Activated naive CD8-positive, alpha-beta T cell treated with anti-CD3 and anti-CD28 coated beads for 36 hours (primary cell): ENCODE results near the gene EXD1. TPM values are rescaled to one million over a fixed set of nuclear protein-coding genes. Genes with fewer than 3 reads are reported as not detected.
"Not testable (repeated sequence)": the region's sequence is repeated elsewhere in the genome, so short reads cannot be mapped to it uniquely, and the experiment has no call there.

Experiments
- DNase-seq: peaks from one replicate; pipeline ENCODE4 v3.0.0; 2021
- H3K27ac Mint-ChIP-seq: one replicate; pipeline ENCODE4 v1.8.0; 2022; ENCODE audit warnings: mild to moderate bottlenecking, moderate library complexity, mixed read lengths
- H3K27me3 Mint-ChIP-seq: one replicate; pipeline ENCODE4 v1.8.0; 2022; ENCODE audit warnings: mild to moderate bottlenecking, mixed read lengths
- H3K36me3 Mint-ChIP-seq: one replicate; pipeline ENCODE4 v1.8.0; 2021; ENCODE audit warnings: mild to moderate bottlenecking, mixed read lengths
- H3K4me1 Mint-ChIP-seq: one replicate; pipeline ENCODE4 v1.8.0; 2021; ENCODE audit warnings: mixed read lengths
- H3K4me3 Mint-ChIP-seq: one replicate; pipeline ENCODE4 v1.8.0; 2022; ENCODE audit warnings: mild to moderate bottlenecking, moderate library complexity, mixed read lengths
- H3K9me3 Mint-ChIP-seq: one replicate; pipeline ENCODE4 v1.8.0; 2022; ENCODE audit warnings: mixed read lengths
- total RNA-seq, 2 experiments: library from RNA; stranded (reverse); gene quantifications; one replicate each; pipeline ENCODE4 v1.2.3, GENCODE V29; 2021

Gene EXD1
- total RNA-seq, 2 experiments from 2014 or later: not detected

DNA sequence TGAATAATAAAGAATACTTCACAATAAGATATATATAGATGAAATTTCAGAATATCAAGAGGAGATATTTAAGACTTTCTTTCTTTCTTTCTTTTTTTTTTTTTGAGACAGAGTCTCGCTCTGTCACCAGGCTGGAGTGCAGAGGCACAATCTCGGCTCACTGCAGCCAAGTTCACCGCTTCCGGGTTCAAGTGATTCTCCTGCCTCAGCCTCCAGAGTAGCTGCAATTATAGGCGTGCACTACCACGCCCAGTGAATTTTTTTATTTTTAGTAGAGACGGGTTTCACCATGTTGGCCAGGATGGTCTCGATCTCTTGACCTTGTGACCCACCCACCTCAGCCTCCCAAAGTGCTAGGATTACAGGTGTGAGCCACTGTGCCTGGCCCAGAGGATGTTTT, 20.2 kb upstream of the EXD1 start:
- not testable (repeated sequence) for H3K4me3 Mint-ChIP-seq, H3K27ac Mint-ChIP-seq

DNA sequence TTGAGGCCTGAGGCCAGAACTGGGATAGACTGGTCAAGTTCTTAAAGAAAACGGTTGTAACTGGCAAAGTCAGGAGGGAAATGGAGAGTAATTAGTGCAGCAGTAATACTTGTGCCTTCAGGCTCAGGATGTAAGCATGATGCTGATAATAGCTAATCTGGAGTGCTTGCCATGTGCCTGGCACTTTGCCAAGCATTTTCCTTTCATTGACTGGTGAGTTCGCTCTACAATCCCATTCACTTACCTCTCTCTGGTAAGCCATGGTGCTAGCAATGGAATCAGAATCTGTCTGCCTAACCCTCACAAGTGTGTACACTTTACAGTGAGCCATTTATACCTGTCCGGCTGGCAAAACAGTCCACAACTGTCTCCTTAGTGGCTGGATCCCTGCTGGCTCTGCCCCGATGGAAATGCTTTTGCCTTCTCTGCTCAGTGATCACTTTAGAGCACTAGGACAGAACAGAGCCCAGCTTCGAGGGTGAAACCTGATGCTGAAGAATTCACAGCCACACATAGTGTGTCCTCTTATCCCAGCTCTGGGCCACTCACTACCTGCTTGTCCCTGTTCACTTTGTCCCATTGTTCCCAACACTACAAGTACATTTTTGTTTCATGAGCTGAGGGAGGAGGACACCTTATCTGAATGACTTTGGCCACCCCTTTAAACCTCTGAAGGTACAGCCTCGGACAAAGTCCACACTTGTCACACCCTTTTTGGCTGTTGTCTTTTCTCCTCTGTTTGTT, 10.8 kb upstream of the EXD1 start:
- H3K27ac Mint-ChIP-seq: no peak overlapping the region
- H3K4me3 Mint-ChIP-seq: no peak overlapping the region
- peaks cover 2% of the 10 kb centered on the region for H3K4me1 Mint-ChIP-seq
- no peaks in the 10 kb centered on the region for H3K27me3 Mint-ChIP-seq
- no peak for DNase-seq
- no peaks in the 10 kb centered on the region for H3K9me3 Mint-ChIP-seq
- no peaks in the 10 kb centered on the region for H3K36me3 Mint-ChIP-seq

More for the DNA sequence above, 20.2 kb upstream of the EXD1 start:
- H3K27me3 Mint-ChIP-seq, H3K4me1 Mint-ChIP-seq, H3K9me3 Mint-ChIP-seq, H3K36me3 Mint-ChIP-seq, DNase-seq: not testable (repeated sequence)

DNA sequence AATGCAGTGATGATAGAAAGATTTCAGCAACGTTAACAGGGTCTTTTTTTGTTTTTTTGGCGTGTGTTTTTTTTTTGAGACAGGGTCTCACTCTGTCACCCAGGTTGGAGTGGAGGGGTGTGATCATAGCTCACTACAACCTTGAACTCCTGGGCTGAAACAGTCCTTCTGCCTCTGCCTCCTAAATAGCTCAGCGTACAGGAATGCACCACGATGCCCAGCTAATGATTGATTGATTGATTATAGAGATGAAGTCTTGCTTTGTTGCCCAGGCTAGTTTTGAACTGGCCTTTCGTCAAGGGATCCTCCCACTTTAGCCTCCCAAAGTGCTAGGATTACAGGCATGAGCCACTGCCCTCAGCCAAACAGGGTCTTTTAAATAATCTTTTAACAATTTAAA, 7.5 kb upstream of the EXD1 start:
- Mint-ChIP-seq H3K27ac (peak overlapping the region; percentile 30), H3K36me3 (no peaks in the 10 kb centered on the region), H3K27me3 (no peaks in the 10 kb centered on the region), H3K4me3 (no peak overlapping the region), H3K4me1 (peaks cover 3% of the 10 kb centered on the region), H3K9me3 (no peaks in the 10 kb centered on the region)
- no peak for DNase-seq

DNA sequence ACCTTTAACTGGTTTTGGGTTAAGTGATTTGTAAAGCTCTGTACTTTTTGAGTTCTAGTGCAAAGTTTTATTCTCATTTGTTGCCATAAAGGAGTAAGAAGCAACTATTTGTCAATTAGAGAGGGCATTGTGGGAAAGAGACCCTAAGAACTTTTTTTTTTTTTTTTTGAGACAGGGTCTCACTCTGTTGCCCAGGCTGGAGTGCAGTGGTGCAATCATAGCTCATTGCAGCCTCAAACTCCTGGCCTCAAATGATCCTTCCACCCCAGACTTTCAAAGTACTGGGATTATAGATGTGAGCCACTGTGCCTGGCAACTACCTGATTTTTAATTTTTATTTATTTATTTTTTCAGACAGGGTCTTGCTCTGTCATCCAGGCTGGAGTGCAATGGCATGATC, 5.4 kb upstream of the EXD1 start:
- peaks cover 18% of the 10 kb centered on the region for H3K4me1 Mint-ChIP-seq
- H3K27me3 Mint-ChIP-seq: no peaks in the 10 kb centered on the region
- no peak overlapping the region for H3K4me3 Mint-ChIP-seq
- no peaks in the 10 kb centered on the region for H3K36me3 Mint-ChIP-seq
- no peak overlapping the region for H3K27ac Mint-ChIP-seq
- no peak for DNase-seq
- no peaks in the 10 kb centered on the region for H3K9me3 Mint-ChIP-seq

DNA sequence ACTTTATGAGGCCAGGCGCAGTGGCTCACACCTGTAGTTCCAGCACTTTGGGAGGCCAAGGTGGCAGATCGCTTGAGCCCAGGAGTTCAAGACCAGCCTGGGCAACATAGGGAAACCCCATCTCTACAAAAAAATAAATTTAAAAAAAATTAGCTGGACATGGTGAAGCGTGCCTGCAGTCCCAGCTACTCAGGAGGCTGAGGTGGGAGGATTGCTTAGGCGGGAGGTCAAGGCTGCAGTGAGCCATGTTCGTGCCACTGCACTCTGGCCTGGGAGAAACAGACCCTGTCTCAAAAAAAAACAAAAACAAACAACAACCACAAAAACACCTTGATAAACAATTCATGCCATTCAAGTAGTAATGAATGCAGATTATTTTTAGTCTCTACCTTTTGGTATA, 4.7 kb upstream of the EXD1 start:
- H3K9me3 Mint-ChIP-seq, H3K27ac Mint-ChIP-seq, H3K4me3 Mint-ChIP-seq, DNase-seq, H3K27me3 Mint-ChIP-seq, H3K36me3 Mint-ChIP-seq: not testable (repeated sequence)
- H3K4me1 Mint-ChIP-seq: peaks cover 23% of the 10 kb centered on the region

DNA sequence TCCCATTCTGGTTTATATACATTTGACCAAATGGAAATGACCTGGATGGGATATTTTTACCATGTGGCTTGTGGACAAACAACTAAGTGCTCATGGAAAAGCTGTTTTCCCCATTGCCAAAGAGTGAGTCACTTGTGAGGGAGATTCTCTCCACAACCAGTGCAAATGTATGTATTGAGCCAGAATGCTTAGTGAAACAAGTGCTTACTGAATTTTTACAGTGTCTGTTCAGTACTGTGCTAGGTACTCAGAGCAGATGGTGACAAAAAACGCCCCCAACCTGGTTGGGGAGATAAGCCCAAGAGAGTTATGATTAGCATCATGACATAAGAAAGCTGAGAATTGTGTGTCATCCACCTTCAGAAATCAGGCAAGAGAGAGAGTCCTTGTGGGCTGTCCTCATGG, 2.8 kb upstream of the EXD1 start:
- H3K9me3 Mint-ChIP-seq: no peaks in the 10 kb centered on the region
- no peaks in the 10 kb centered on the region for H3K36me3 Mint-ChIP-seq
- H3K27ac Mint-ChIP-seq: no peak overlapping the region
- H3K27me3 Mint-ChIP-seq: no peaks in the 10 kb centered on the region
- H3K4me1 Mint-ChIP-seq: peaks cover 23% of the 10 kb centered on the region
- H3K4me3 Mint-ChIP-seq: no peak overlapping the region
- no peak for DNase-seq

DNA sequence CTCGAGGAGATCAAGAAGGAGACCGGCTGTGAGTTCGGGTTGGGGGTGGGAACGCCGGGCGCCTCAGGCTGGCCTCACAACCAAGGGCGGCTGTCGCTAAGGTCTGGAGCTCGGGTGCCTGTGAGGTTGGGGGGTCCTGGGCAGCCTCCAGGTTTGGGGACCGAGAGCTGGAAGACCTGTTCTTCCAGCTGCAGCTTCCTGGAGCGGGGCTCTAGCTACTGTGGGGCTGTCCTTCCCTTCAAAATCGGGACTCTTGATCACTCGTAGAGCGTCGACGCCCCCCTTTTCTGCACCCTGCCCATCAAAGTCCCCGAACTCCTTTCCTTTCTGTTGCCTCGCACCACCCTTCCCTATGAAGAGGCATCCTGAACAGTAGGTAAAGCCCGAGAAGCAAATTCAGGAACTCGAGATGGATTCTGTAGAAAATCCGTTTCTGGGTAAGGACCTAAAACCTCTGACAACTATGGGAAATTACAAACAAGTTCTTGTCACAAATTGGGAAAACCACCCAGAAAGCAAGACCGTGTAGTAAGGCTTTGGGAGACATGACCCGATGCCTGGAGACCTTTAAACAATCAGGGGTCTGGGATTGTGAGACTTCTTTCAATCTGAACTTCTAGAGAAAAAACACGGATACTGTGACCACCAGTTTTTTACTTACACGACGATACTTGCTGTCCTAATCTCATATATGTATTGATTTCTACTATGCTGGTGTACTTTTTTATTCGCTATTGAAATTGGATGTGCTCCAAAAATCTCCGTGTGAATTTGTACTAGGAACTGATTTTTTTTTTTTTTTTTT, 1.1 kb upstream of the EXD1 start:
- no peaks in the 10 kb centered on the region for H3K36me3 Mint-ChIP-seq
- H3K27ac Mint-ChIP-seq: peak overlapping the region; percentile 82
- DNase-seq: no peak
- H3K9me3 Mint-ChIP-seq: no peaks in the 10 kb centered on the region
- H3K4me3 Mint-ChIP-seq: peak overlapping the region; percentile 88
- no peaks in the 10 kb centered on the region for H3K27me3 Mint-ChIP-seq
- H3K4me1 Mint-ChIP-seq: peaks cover 22% of the 10 kb centered on the region

DNA sequence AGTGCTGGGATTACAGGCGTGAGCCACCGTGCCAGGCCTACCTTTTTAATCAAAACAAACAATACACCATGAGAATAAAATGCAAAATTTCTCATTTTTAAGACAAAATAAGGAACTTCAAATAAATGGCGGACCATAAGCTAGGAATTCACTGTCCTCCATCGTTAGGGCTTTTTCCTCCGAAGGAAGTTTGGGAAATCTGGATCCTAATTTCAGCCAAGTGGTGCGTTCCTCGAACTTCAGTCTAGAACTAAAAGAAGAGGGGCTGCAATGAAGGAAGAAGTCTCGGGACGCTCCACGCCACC, 260 bp downstream of the EXD1 start:
- H3K9me3 Mint-ChIP-seq: no peaks in the 10 kb centered on the region
- peak overlapping the region; percentile 82 for H3K27ac Mint-ChIP-seq
- peaks cover 22% of the 10 kb centered on the region for H3K4me1 Mint-ChIP-seq
- H3K27me3 Mint-ChIP-seq: no peaks in the 10 kb centered on the region
- no peaks in the 10 kb centered on the region for H3K36me3 Mint-ChIP-seq
- no peak for DNase-seq
- peak overlapping the region; percentile 88 for H3K4me3 Mint-ChIP-seq

DNA sequence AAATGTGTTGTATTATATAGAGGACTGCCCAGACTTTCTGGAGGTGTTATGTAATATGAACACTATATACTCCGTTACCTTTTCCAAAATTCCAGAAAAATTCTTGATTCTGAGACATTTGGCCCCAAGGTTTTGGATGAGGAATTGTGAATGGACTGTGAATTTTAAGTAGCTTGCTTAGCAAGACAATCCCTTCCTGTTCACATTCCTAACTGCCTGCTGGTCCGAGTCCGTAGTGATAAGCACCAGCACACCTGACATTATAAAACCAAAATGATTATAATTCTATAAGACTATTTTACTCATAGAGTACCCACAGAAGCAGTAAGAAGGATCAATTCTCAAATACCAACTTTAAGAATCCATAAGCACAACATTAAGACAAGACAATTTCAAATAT, 11.2 kb downstream of the EXD1 start:
- H3K36me3 Mint-ChIP-seq: no peaks in the 10 kb centered on the region
- no peaks in the 10 kb centered on the region for H3K9me3 Mint-ChIP-seq
- no peak for DNase-seq
- H3K27ac Mint-ChIP-seq: no peak overlapping the region
- H3K27me3 Mint-ChIP-seq: peaks cover 20% of the 10 kb centered on the region
- H3K4me3 Mint-ChIP-seq: no peak overlapping the region
- no peaks in the 10 kb centered on the region for H3K4me1 Mint-ChIP-seq

DNA sequence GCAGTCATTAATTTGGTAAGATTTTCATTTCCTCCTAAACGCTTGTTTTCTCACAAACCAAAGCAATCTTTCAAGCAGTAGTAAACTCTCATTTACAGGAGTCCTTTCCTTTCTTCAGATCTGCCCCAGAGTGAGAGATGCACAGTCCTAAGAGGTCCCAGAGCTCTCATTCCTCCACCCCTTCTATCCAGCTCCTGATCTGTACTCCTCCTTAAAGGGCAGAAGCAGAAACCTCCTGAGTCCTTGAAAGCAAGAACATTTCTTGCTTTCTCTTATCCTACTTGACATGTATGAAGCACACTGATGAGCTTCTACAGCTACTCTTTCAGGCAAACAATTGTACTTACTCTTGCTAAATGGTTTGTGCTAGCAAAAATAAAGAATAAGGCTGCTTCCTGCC, 11.7 kb downstream of the EXD1 start:
- Mint-ChIP-seq H3K27me3 (peaks cover 20% of the 10 kb centered on the region), H3K4me3 (no peak overlapping the region), H3K36me3 (no peaks in the 10 kb centered on the region), H3K9me3 (no peaks in the 10 kb centered on the region), H3K4me1 (no peaks in the 10 kb centered on the region), H3K27ac (no peak overlapping the region)
- no peak for DNase-seq

DNA sequence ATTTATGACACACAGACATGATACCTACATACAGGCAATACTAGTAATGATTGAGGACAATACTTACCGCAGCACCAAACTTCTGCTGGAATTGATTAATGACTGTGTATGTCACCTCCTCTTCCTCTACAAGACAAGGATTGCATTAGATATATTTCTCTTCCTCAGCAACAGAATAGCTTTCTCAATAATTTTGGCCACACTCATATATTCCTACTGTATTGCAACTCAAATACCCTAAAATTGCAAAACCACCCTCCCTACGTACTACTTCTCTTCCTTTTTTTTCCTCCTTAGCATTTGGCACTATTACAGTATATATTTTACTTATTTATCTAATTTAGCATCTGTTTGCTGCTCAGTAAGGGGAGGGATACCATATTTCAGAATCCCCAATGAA, 14.8 kb downstream of the EXD1 start:
- Mint-ChIP-seq H3K27ac (no peak overlapping the region), H3K4me1 (no peaks in the 10 kb centered on the region), H3K27me3 (peaks cover 21% of the 10 kb centered on the region), H3K36me3 (no peaks in the 10 kb centered on the region), H3K9me3 (no peaks in the 10 kb centered on the region), H3K4me3 (no peak overlapping the region)
- DNase-seq: no peak

DNA sequence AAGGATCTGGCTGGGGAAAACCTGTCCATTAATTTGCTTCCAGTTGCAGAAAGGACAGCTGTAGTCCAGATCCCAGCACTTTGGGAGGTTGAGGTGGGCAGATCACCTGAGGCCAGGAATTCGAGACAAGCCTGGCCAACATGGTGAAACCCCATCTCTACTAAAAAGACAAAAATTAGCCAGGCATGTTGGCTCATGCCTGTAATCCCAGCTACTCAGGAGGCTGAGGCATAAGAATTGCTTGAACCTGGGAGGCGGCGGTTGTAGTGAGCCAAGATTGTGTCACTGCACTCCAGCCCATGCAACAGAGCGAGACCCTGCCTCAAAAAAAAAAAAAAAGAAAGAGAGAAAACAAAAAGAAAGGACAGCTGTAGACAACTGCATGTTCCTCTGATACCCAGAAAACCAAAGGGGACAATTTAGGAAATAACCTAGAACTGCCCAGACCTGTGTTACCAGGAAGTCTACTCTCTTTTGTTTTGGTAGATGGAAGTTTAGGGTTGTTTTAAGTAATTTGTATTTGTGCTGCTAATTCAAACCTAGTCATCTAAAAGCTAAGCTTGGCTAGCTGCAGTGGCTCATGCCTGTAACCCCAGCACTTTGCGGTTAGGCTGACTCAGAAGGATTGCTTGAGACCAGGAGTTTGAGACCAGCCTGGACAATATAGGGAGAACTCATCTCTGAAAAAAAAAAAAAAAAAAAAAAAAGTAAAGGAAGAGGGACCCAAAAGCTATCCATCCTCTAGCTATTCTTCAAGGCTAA, 22.7 kb downstream of the EXD1 start:
- H3K27me3 Mint-ChIP-seq: peaks cover 8% of the 10 kb centered on the region
- H3K9me3 Mint-ChIP-seq: no peaks in the 10 kb centered on the region
- no peak overlapping the region for H3K4me3 Mint-ChIP-seq
- H3K36me3 Mint-ChIP-seq: no peaks in the 10 kb centered on the region
- H3K4me1 Mint-ChIP-seq: no peaks in the 10 kb centered on the region
- no peak for DNase-seq
- no peak overlapping the region for H3K27ac Mint-ChIP-seq

DNA sequence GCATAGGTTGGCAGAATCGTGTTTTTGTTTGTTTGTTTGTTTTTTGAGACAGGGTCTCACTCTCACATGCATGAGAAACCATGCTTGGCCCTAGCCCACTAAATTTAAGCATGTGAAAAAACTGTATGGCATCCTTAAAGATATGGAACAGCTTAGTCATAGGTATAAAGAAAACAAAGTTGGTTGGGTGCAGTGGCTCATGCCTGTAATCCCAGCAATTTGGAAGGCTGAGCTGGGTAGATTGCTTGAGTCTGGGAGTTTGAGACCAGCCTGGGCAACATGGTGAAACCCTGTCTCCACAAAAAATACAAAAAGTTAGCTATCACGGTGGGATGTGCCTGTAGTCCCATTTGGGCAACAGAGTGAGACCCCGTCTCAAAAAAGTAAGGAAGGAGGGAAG, 25.2 kb downstream of the EXD1 start:
- Mint-ChIP-seq H3K27me3 (peaks cover 4% of the 10 kb centered on the region), H3K4me3 (no peak overlapping the region), H3K4me1 (no peaks in the 10 kb centered on the region), H3K27ac (no peak overlapping the region), H3K36me3 (no peaks in the 10 kb centered on the region), H3K9me3 (no peaks in the 10 kb centered on the region)
- DNase-seq: no peak

DNA sequence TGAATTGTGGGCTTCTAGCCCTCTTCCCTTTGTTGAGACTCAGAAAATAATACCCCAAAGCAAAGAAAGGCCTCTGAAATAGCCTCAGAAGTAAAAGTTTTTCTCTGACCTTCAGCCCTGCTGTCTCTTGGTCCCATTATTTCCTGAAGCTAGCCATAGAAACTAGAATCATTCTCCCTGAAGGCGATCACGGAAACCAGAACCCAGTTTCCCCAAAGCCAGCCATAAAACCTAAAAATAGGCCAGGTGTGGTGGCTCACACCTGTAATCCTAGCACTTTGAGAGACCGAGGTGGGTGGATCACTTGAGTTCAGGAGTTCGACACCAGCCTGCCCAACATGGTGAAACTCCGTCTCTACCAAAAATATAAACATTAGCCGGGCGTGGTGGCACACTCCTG, 27.2 kb downstream of the EXD1 start:
- no peaks in the 10 kb centered on the region for H3K4me1 Mint-ChIP-seq
- DNase-seq: no peak
- no peaks in the 10 kb centered on the region for H3K36me3 Mint-ChIP-seq
- H3K4me3 Mint-ChIP-seq: no peak overlapping the region
- H3K27me3 Mint-ChIP-seq: peaks cover 4% of the 10 kb centered on the region
- H3K9me3 Mint-ChIP-seq: no peaks in the 10 kb centered on the region
- H3K27ac Mint-ChIP-seq: no peak overlapping the region

DNA sequence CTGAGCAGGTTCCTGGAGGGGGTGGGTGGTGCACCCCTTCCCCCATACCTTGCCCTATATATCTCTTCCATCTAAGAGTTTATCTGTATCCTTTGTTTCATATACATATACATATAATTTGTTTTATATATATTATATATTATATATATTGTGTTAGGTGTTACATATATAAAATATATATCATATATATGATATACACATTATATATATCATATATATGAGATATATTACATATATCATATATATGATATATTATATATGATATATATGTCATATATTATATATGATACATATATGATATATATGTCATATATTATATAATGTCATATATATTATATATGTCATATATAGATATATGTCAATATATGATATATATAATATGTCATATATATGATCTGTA, 31.1 kb downstream of the EXD1 start:
- no peaks in the 10 kb centered on the region for H3K4me1 Mint-ChIP-seq
- H3K36me3 Mint-ChIP-seq: no peaks in the 10 kb centered on the region
- no peaks in the 10 kb centered on the region for H3K9me3 Mint-ChIP-seq
- DNase-seq: no peak
- H3K27ac Mint-ChIP-seq: no peak overlapping the region
- H3K27me3 Mint-ChIP-seq: no peaks in the 10 kb centered on the region
- no peak overlapping the region for H3K4me3 Mint-ChIP-seq
